Stimulated activated naive CD4-positive, alpha-beta T cell treated with Interleukin-2 at 50 U/mL for 16 hours (primary cell): Measurements from ENCODE around the gene NCAPH2.
A peak's percentile ranks its signal among the peaks of the same experiment; 100 is the strongest.
"Not testable (repeated sequence)": the region's sequence is repeated elsewhere in the genome, so short reads cannot be mapped to it uniquely, and the experiment has no call there.

Experiments used
- DNase-seq: peaks from one replicate; lab custom pipeline; 2025; lab: John Stamatoyannopoulos, UW

Gene NCAPH2

GRCh38 chr22:50519151-50519550 lies 11.1 kb downstream of the NCAPH2 start:
- no peak for DNase-seq

DNA sequence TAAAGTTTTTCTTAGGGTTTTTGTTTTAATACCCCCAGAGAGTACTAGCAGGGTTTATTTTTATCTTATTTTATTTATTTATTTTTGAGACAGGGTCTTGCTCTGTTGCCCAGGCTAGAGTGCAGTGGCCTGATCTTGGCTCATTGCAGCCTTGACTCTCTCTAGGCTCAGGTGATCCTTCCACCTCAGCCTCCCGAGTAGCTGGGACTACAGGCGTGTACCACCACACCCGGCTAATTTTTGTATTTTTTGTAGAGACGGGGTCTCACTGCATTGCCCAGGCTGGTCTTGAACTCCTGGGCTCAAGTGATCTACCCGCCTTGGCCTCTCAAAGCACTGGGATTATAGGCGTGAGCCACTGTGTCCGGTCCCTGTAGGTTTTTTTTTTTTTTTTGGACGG lies 12.2 kb downstream of the NCAPH2 start:
- not testable (repeated sequence) for DNase-seq

DNA sequence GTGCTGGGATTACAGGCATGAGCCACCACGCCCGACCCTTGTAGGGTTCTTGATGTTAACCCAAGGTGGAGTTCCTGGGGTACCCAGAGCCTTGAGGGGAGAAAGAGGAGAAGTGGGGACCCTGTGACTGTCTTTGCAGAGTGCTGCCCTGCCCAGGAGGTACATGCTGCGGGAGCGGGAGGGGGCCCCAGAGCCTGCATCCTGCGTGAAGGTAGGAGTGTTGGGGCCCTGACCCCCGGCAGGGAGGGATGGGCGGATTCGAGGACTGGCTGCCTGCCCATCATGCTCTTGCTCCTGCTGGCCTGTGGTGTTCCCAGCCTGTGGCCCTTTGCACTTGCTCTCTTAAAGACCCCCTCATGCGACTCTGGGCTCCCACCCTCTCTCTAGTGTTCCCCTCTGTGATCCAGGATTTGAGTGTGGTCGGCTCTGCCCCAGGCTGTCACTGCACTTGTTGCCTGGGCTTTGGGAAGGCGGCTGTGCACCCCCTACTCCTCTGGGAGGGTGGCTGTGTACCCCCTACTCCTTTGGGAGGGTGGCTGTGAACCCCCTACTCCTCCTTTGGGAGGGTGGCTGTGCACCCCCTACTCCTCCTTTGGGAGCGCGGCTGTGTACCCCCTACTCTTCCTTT lies 12.9 kb downstream of the NCAPH2 start:
- DNase-seq: no peak

- DNase-seq: no peak
Measured at GRCh38 chr22:50521710-50522109, 13.7 kb downstream of the NCAPH2 start.

DNA sequence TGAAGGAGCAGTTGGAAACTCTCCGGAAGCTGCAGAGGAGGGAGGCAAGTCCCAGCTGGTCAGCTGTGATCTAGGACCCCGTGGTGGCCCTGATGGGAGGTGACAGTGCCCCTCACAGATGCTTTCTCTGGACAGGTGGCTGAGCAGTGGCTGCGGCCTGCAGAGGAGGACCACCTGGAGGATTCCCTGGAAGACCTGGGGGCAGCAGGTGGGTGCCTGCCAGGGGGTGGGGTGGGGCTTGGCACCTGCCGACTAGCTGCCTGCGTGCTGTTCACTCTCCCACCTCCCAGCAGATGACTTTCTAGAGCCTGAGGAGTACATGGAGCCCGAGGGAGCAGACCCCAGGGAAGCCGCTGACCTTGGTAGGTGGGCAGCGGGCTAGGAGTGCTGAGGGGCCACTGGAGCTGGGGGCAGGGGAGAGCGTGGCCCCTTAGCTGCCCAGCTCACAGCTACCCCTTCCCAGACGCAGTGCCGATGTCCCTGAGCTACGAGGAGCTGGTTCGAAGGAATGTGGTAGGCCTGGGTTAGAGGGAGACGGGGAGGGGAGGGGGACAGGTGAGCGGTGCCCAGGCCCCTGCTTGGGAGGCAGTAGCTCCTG lies 14.3 kb downstream of the NCAPH2 start:
- no peak for DNase-seq

GRCh38 chr22:50522806-50523438 lies 14.9 kb downstream of the NCAPH2 start:
- DNase-seq: no peak

- DNase-seq: no peak
Measured at GRCh38 chr22:50523458-50523805, 15.4 kb downstream of the NCAPH2 start.

DNA sequence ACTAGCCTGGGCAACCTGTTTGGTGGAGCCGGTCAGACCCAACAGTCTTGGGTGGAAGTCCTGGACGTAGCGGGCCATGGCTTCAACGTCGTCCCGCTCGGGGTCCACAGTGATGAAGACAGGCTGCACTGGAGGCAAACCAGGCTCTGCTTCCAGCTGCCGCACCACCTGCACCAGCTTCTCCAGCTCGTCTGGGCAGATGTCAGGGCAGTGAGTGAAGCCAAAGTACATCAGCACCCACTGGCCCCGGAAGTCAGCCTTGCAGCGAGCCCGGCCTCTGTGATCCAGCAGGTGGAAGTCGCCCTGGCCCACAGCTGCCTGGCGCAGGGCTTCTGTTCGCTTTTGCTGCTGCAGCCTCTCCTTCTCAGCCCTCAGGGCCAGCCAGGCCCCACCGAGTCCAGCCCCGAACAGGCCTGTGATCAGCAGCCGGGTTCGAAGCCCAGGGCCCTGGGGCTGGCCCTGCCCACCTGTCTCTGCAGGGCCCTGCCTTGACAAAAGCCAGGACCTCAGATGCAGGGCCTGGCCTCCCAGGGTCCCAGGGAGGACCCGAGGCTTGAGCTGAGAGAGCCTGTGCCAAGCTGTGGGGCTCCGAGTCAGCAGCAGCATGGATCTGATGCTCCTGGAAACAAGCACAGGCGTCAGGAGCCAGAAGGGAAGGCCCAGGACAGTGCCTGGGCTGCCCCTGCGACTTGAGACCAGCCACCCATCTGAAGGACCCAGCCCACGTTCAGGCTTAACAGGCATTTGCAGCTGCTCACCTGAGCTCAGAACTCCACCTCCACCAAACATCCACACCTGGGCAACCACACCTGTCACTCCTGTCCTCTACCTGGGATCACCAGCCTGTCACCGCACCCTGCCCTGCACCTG lies 16.0 kb downstream of the NCAPH2 start:
- no peak for DNase-seq

- no peak for DNase-seq
Measured at GRCh38 chr22:50524676-50525103, 16.7 kb downstream of the NCAPH2 start.

DNA sequence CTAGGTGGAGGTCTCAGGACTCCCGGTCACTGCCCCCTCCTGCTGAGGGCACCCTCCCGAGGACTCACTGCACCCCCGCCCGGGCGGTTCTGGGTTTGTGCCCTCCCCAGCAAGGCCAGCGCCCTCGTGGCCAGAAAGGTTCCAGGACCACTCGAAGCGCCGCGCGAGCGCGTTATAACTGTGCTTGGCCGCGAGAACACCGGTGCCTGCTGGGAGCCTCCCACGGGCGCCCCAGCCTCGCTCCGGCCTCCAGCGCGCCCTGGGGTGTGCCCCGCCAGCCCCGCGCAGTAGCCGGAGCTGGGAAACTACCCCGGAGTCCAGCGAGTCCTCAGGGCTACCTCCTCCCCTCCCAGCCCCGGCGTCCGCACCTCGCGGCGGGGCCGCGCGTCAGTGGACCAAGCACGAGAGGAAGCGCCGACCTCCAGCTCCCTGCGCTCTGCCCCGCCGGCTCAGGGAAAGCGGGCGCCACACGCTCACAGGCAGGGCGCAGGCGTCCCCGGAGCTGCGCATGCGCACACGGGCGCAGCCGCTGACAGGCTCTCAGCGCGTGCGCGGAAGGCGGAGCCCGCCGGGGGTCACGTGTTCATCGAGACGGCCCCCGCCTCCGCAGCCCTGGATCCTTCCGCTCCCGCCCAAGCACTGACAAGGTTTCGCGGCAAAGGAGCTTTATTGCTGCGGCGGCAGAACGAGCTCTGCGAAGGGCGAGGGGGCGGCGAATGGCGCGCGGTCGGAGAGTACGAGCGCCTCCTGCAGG lies 17.3 kb downstream of the NCAPH2 start, which contains the start of gene SCO2:
Gene SCO2 (minus strand): TSS at position 495 of the 754 bp plus-strand sequence. CDS start 1,187 bp downstream, outside the sequence.
- peak; percentile 98 for DNase-seq

DNA sequence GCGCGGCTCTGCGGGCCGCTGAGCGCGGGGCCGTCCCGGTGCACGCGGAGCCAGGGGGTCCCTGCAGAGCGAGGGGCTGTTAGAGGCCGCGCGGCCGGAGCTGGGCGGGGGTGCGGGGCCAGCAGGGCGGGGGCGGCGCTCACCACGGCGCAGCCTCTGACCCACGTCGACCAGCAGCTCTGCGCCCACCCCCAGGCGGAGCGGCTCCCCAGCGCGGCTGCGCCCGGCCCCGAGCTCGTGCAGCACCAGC lies 17.8 kb downstream of the NCAPH2 start:
- no peak for DNase-seq

DNA sequence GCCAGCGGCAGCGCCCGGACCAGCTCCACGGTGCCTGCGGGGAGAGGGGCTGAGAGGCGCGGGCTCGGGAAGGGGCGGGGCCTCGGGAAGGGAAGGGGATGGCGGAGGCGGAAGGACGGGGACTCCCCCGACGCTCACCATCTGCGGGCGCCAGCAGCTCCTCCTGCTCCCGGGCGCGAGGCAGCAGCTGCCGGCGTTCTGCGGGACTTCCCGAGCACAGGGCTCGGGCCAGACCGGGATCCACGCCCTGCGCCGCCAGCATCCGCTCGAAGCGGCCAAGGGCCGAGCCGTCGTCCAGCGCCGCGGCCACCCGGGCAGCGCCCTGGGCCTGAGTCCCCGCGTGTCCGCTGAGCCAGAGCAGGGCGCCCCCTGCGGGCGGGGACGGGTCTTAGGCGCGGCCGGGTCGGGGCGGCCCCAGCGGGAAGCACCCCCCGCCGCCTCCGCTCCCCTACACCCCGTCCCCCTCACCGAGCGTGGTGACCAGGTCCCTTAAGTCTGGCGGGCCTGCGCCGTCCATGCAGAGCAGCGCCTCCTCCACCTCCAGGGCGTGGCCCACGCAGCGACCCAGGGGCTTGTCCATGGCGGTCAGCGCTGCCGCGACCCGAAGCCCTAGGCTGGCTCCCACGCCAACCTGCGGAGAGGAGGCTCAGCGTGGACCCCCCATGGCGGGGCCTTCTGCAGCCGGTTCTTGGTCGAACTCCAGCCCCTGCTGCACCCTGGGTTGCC lies 18.2 kb downstream of the NCAPH2 start:
- peak; percentile 82 for DNase-seq

DNA sequence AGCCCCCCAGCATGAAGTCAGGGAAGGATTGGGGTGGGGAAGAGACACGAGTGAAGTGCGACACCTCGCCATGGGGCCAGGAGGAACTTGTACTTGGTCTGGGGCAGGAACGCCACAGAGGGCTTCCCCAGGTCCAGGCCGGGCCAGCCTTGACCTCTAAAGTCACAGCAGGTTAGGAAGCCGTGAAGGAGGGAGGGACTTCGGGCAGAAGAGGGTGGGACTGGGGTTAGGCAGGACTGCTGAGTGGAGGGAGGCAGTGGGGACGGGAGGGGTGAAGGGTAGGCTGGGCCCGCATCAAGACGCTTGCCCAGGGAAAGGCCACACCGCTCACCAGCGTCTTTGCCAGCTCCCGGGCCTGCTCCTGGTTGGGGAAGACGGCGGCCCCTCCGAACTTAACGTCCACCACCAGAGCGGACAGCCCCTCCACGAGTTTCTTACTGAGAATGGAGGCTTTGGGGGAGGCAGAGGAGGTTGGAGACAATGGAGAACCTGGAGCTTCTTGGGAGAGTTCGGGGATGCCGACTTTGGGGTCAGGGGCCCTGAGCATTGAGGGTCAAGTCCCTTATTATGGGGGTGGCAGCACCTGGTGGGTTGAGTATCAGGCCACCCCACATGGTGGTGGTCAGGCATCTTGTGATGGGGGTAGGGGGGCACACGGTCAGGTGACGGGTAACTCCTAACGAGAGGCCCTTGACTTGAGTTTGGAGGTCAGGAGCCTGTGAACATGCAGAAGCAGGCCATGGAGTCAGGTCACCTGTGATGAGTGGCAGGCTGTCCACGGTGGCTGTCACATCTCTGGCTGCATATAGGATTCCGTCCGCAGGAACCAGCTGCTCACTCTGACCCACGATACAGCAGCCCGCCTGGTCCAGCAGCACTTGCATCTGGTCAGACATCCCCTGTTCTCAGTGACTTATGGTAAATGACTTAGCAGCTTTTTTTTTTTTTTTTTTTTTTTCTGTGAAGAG lies 19.1 kb downstream of the NCAPH2 start:
- DNase-seq: peak; percentile 35

DNA sequence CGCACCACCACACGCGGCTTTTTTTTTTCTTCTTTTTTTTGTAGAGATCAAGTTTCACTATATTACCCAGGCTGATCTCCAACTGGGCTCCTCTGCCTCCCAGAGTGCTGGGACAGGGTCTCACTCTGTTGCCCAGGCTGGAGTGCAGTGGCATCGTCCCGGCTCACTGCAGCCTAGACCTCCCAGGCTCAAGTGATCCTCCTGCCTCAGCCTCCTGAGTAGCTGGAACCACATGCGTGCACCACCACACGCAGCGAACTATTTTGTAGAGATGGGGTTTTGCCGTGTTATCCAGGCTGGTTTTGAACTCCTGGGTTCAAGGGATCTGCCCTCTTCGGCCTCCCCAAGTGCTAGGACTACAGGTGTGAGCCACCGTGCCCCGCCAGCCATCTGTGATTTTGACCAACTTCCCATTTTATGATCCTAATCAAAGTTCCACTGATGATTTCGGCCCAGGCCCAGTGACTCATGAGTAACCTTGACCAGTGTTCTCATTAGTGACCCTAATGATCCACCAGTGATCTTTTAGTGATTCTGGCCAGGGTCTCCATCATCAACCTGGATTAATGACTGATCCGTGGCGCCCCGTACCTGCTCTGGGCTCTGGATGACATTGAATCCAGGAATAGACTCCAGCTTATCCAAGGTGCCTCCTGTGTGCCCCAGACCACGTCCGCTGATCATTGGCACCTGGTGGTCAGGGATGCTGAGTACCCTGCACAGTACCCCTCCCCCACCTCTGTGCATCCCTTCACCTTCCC lies 20.1 kb downstream of the NCAPH2 start:
- DNase-seq: no peak

DNA sequence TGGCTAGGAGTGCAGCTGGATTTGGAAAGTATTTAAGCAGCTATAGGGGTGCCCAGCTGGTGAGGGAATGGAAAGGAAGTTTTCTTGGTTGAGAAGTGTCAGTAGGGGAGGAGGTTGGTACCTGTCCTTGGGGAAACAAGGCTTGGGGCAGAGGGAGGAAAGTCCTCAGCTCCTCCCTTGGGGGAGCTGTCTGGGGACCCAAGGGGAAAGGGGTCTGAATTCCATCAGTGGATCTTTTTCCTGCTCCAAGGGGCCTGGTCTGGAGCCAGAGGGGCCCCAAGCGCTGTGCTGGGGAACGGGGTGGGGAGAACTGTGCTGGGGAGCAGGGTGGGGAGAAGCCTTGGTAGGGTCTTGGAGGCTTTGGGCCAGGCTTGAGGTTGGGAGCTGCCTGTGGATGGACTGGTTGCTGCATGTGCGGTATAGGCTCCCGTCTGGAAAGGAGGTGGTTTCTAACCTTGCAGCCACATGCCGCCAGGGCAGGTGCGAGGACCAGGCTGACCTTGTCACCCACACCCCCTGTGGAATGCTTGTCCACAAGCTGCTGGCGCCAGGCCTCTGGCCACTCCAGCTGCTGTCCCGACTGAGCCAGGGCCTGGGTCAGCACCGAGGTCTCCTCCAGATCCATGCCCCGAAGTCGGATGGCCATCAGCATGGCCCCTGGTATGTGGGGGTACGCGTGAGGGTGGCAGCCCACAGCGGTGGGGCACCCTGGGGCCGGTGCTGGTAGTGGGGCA lies 20.8 kb downstream of the NCAPH2 start:
- no peak for DNase-seq

DNA sequence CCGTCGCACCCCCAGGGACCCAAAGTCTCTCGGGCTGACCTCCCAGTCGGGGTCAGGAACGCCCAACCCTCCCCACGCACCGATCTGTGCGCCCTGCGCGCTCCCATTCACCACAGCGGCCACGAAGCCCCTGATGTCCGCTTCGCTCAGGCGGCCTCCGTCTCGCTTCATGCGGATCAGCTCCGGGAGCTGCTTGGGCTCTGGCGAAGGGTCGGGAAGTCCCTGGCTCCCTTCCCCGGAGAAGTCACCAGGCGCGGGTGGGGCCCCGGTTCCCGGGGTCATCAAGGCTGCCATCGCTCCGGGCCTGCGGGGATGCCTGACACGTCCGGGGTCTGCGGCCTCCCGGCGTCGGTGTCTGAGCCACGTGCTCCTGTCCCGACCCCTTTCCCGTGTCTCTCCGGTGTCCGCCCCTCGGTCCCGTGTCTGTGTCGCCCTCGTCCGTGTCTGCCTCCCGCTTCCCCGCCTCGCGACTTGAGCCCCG lies 21.4 kb downstream of the NCAPH2 start:
- DNase-seq: no peak

GRCh38 chr22:50529897-50530579 lies 22.0 kb downstream of the NCAPH2 start, which contains the start of gene TYMP:
TSS of gene TYMP (minus strand) at chr22:50530012. CDS start at chr22:50529709, 303 bp downstream.
- peak; percentile 71 for DNase-seq

DNA sequence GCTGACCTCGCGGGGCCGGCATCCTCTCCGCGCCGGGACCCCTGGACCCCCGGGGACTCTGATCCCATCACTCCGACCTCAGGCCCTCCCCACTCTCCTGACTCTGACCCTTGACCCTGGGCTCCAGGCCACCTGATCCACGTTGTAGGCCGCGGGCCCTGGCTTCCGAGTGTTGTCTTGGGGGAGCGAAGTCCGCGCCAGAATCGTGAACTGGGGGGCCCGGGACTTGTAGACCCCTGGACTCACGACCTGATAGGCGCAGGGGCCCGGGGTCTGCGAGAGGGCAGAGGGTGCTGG lies 22.5 kb downstream of the NCAPH2 start:
- DNase-seq: no peak
